Astrocyte (in vitro differentiated cells and primary cell): Measurements from ENCODE around the gene SPRY1. TPM values are rescaled to one million over a fixed set of nuclear protein-coding genes. Genes with fewer than 3 reads are reported as not detected.
A peak's percentile ranks its signal among the peaks of the same experiment; 100 is the strongest.

Source experiments
- DNase-seq: peaks from one replicate; pipeline ENCODE4 v3.0.0-alpha.2; 2010; ENCODE audit warnings: low read depth
- FAIRE-seq: peaks from 2 replicates; lab custom pipeline; 2011; peaks lifted over from hg19 to GRCh38; lab: Jason Lieb, UNC
- H2AFZ ChIP-seq: 2 replicates; pipeline ENCODE4 v1.6.0; 2012; ENCODE audit warnings: low read depth, low read length, inconsistent platforms
- H3K27ac ChIP-seq: 2 replicates; pipeline ENCODE4 v1.5.1; 2011; ENCODE audit warnings: low read depth, low read length, inconsistent platforms
- H3K27me3 ChIP-seq: 2 replicates; pipeline ENCODE4 v1.6.0; 2011; ENCODE audit warnings: low read length, inconsistent platforms; ENCODE audit not compliant: insufficient read depth
- H3K36me3 ChIP-seq: 2 replicates; pipeline ENCODE4 v1.5.1; 2011; ENCODE audit warnings: low read length, inconsistent platforms; ENCODE audit not compliant: insufficient read depth
- H3K4me1 ChIP-seq: 2 replicates; pipeline ENCODE4 v1.5.1; 2011; ENCODE audit warnings: low read length, inconsistent platforms; ENCODE audit not compliant: insufficient read depth
- H3K4me2 ChIP-seq: 2 replicates; pipeline ENCODE4 v1.6.0; 2012; ENCODE audit warnings: low read length, inconsistent platforms
- H3K4me3 ChIP-seq: 2 replicates; pipeline ENCODE4 v1.5.1; 2011; ENCODE audit warnings: low read depth, mild to moderate bottlenecking, low read length, inconsistent platforms; ENCODE audit not compliant: insufficient read depth
- H3K79me2 ChIP-seq: 2 replicates; pipeline ENCODE4 v1.6.0; 2012; ENCODE audit warnings: mild to moderate bottlenecking, low read length, inconsistent platforms; ENCODE audit not compliant: insufficient read depth
- H3K9ac ChIP-seq: 2 replicates; pipeline ENCODE4 v1.6.0; 2012; ENCODE audit warnings: mild to moderate bottlenecking, low read length, inconsistent platforms
- H3K9me3 ChIP-seq: 2 replicates; pipeline ENCODE4 v1.5.1; 2012; ENCODE audit warnings: low read depth, mild to moderate bottlenecking, low read length, inconsistent platforms; ENCODE audit not compliant: insufficient read depth
- H4K20me1 ChIP-seq: 2 replicates; pipeline ENCODE4 v1.6.0; 2012; ENCODE audit warnings: low read length, inconsistent platforms; ENCODE audit not compliant: insufficient read depth
- H3K27ac Mint-ChIP-seq: one replicate; pipeline ENCODE4 v1.8.0; 2021; ENCODE audit warnings: mild to moderate bottlenecking, mixed read lengths; ENCODE audit not compliant: unreplicated experiment
- H3K27me3 Mint-ChIP-seq: one replicate; pipeline ENCODE4 v1.8.0; 2021; ENCODE audit warnings: low read depth, mixed read lengths; ENCODE audit not compliant: unreplicated experiment
- H3K36me3 Mint-ChIP-seq: one replicate; pipeline ENCODE4 v1.8.0; 2021; ENCODE audit warnings: low read depth, mixed read lengths; ENCODE audit not compliant: unreplicated experiment
- H3K4me1 Mint-ChIP-seq: one replicate; pipeline ENCODE4 v1.8.0; 2021; ENCODE audit warnings: low read depth, mixed read lengths; ENCODE audit not compliant: unreplicated experiment
- H3K4me3 Mint-ChIP-seq: one replicate; pipeline ENCODE4 v1.8.0; 2021; ENCODE audit warnings: mild to moderate bottlenecking, moderate library complexity, mixed read lengths; ENCODE audit not compliant: unreplicated experiment
- H3K9me3 Mint-ChIP-seq: one replicate; pipeline ENCODE4 v1.8.0; 2021; ENCODE audit warnings: mild to moderate bottlenecking, mixed read lengths; ENCODE audit not compliant: unreplicated experiment
- CTCF ChIP-seq: IDR thresholded peaks from 2 replicates; pipeline ENCODE4 v1.5.1; 2011; ENCODE audit warnings: low read depth, mild to moderate bottlenecking, inconsistent platforms, low read length, moderate library complexity; ENCODE audit not compliant: insufficient read depth
- EZH2 ChIP-seq: IDR thresholded peaks from 2 replicates; pipeline ENCODE4 v1.6.1; 2012; ENCODE audit warnings: mild to moderate bottlenecking, low read length, inconsistent platforms; ENCODE audit not compliant: insufficient read depth
- total RNA-seq: library from RNA; stranded (reverse); gene quantifications from 2 replicates; pipeline ENCODE4 v1.2.1, GENCODE V29; 2021

SPRY1 gene
- total RNA-seq, 1 donor from 2014 or later = 51.6 TPM

GRCh38 chr4:123398853-123399626 is 2.4 kb downstream of the SPRY1 start:
- Mint-ChIP-seq H3K36me3 (peaks cover 20% of the 10 kb centered on the region), H3K4me3 (peak overlapping the region; percentile 99), H3K9me3 (peaks cover 2% of the 10 kb centered on the region), H3K27me3 (no peaks in the 10 kb centered on the region), H3K4me1 (peaks cover 9% of the 10 kb centered on the region), H3K27ac (peak overlapping the region; percentile 96)
- DNase-seq = peak; percentile 68
- peak overlapping the region; percentile 77 for H3K9ac ChIP-seq
- H2AFZ ChIP-seq = peak overlapping the region; percentile 83
- H3K27me3 ChIP-seq = no peaks in the 10 kb centered on the region
- no peaks in the 10 kb centered on the region for H4K20me1 ChIP-seq
- FAIRE-seq = no peak
- peaks cover 10% of the 10 kb centered on the region for H3K4me1 ChIP-seq
- TF ChIP-seq EZH2 (no peak), CTCF (no peak)
- peaks cover 3% of the 10 kb centered on the region for H3K79me2 ChIP-seq
- no peaks in the 10 kb centered on the region for H3K36me3 ChIP-seq
- H3K9me3 ChIP-seq = no peaks in the 10 kb centered on the region
- peak overlapping the region; percentile 98 for H3K4me2 ChIP-seq
- peak overlapping the region; percentile 34 for H3K27ac ChIP-seq
- H3K4me3 ChIP-seq = peak overlapping the region; percentile 83

GRCh38 chr4:123399627-123400358 is 3.2 kb downstream of the SPRY1 start:
- peaks cover 2% of the 10 kb centered on the region for H3K9me3 Mint-ChIP-seq
- peaks cover 25% of the 10 kb centered on the region for H3K36me3 Mint-ChIP-seq
- H3K4me3 Mint-ChIP-seq = peak overlapping the region; percentile 99

More at GRCh38 chr4:123399627-123400358, 3.2 kb downstream of the SPRY1 start:
- Histone ChIP-seq H3K36me3 (no peaks in the 10 kb centered on the region), H3K4me3 (peak overlapping the region; percentile 83), H3K9ac (peak overlapping the region; percentile 77), H2AFZ (peak overlapping the region; percentile 83), H3K4me1 (peaks cover 10% of the 10 kb centered on the region), H3K79me2 (peaks cover 3% of the 10 kb centered on the region), H3K9me3 (no peaks in the 10 kb centered on the region), H3K4me2 (peak overlapping the region; percentile 98), H3K27ac (peak overlapping the region; percentile 34), H3K27me3 (no peaks in the 10 kb centered on the region), H4K20me1 (no peaks in the 10 kb centered on the region)
- no peaks in the 10 kb centered on the region for H3K27me3 Mint-ChIP-seq
- no peak for FAIRE-seq
- TF ChIP-seq CTCF (no peak), EZH2 (no peak)
- H3K27ac Mint-ChIP-seq = peak overlapping the region; percentile 96
- peak; percentile 39 for DNase-seq
- H3K4me1 Mint-ChIP-seq = peaks cover 9% of the 10 kb centered on the region
